ENCODE results near the gene UROS. TPM values are rescaled to one million over a fixed set of nuclear protein-coding genes. Genes with fewer than 3 reads are reported as not detected.

Gene UROS
- total RNA-seq, 4 donors from 2014 or later: 30.6 to 39.8 (median 39.3) TPM

- DNase-seq (ENCODE audit: low spot score): no peak
- no peak for ATAC-seq (ENCODE audit: low FRiP score)
- no peak for TF ChIP-seq CTCF (IDR thresholded peaks at IDR 0.05)
These were observed 5.6 kb downstream of the UROS start for GRCh38 chr10:125817337-125817946.

DNA sequence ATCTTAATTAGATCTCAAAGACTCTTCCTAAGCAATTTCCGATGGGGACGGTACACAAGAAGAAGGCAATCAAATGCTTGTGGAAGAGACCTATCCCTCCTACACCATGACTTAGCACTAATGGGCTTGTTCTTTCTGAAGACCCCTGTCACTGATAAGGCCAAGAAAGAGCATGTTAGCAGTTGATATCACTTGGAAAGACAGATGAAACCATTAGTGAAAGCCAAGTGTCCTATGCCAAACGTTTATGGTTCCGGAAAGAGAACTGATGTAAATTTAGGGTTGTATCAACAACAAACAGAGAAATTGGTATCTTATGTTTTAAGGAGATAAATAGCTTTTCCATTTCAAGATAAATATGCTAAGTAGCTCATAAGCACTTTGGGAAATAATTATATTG lies 6.5 kb downstream of the UROS start:
- ATAC-seq (ENCODE audit: low FRiP score) (no peak), DNase-seq (ENCODE audit: low spot score) (no peak)
- no peak for TF ChIP-seq CTCF (IDR thresholded peaks at IDR 0.05)

GRCh38 chr10:125815764-125816163 lies 7.3 kb downstream of the UROS start:
- TF ChIP-seq CTCF (IDR thresholded peaks at IDR 0.05): no peak
- no peak for DNase-seq (ENCODE audit: low spot score)
- no peak for ATAC-seq (ENCODE audit: low FRiP score)

GRCh38 chr10:125812128-125812750 lies 10.8 kb downstream of the UROS start:
- no peak for ATAC-seq (ENCODE audit: low FRiP score)
- TF ChIP-seq CTCF (IDR thresholded peaks at IDR 0.05): no peak

DNA sequence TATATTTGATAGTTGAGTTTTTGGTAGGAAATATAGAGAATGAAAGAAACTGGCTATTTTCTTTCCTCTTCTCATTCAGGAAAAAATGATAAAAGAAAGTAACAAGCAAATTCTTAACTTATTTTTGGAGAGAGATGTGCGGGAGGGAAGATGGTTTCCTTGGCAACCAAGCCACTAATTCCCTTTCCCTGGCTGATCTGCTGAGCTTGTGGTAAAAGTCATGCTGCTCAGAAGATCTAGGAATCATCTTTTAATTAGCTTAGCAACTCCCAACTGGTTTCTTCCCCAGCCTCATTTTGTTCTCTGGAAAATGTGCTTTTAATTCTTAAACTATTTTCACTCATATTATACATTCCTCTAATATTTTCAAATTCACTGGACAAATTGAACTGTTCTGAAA lies 11.8 kb downstream of the UROS start:
- DNase-seq (ENCODE audit: low spot score): no peak
- no peak for ATAC-seq (ENCODE audit: low FRiP score)
- no peak for TF ChIP-seq CTCF (IDR thresholded peaks at IDR 0.05)

More at GRCh38 chr10:125812128-125812750, 10.8 kb downstream of the UROS start:
- no peak for DNase-seq (ENCODE audit: low spot score)

DNA sequence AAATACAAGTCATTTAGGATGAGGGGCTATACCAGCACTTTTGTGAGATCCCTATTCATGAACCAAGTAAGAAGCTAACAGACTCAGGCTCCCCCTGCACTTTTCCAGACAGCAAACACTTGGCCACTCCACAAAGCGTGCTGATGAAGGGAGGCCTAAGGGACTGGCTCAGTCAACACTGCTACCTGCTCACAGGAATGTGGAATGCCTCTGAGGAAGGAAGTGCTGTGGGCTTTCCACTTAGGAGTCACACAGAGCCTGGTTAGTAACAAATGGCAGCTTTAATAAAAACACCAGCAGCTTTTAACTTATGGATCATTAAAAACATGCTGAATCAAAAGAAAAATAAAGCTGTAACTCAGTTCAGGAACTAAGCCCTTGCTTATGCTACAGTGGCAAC lies 15.0 kb downstream of the UROS start:
- ATAC-seq (ENCODE audit: low FRiP score) (no peak), DNase-seq (ENCODE audit: low spot score) (no peak)
- no peak for TF ChIP-seq CTCF (IDR thresholded peaks at IDR 0.05)

DNA sequence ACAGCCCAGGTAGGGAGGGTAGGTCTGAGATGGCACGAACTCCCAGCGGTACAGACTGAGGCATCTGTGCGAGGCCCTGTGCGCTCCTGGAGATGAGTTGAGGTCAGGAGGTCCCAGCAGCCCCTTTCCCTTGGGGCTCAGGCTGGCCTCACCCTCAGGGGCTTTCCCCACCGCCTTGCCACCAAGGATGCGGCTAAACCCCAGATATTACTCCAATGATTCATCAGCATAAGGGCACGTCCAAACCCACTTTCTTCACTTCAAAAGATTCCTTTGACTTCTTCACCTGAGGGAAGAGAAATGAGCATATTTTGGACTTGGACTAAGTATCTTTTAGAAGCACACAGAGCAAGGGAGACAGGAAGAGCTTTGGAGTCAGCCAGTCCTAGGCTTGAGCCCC lies 20.3 kb downstream of the UROS start:
- no peak for DNase-seq (ENCODE audit: low spot score)
- no peak for ATAC-seq (ENCODE audit: low FRiP score)
- TF ChIP-seq CTCF (IDR thresholded peaks at IDR 0.05): no peak
